T-helper 1 cell treated with Interleukin-12 subunit alpha and Interleukin-12 subunit beta and Interleukin-4 antibody, amounts not matched to agents 30 ng/mL and 1 ng/mL, for 36 hours (primary cell): ENCODE results near the gene PPP2R3C. TPM values are rescaled to one million over a fixed set of nuclear protein-coding genes. Genes with fewer than 3 reads are reported as not detected.
"Not testable (repeated sequence)": the region's sequence is repeated elsewhere in the genome, so short reads cannot be mapped to it uniquely, and the experiment has no call there.

Experiments
- intact Hi-C: fragments of 100-400 bp; cut with micrococcal nuclease; formaldehyde crosslinking; loops from one replicate; pipeline ENCODE4 v1.15.1; 2024
- total RNA-seq: library from RNA; stranded (reverse); gene quantifications from 2 replicates; pipeline ENCODE4 v1.2.3, GENCODE V29; 2022

The PPP2R3C gene
- total RNA-seq, 1 donor from 2014 or later, result 43.1 TPM

- intact Hi-C loops, result not testable (repeated sequence)
Observed at GRCh38 chr14:35065731-35066130, 56.1 kb downstream of the PPP2R3C start.

GRCh38 chr14:35061113-35061791 is 60.5 kb downstream of the PPP2R3C start:
- intact Hi-C loops, result not testable (repeated sequence)

- intact Hi-C loops, result no loop called here
Observed at GRCh38 chr14:35052637-35053036, 69.2 kb downstream of the PPP2R3C start.

GRCh38 chr14:35051796-35052195 is 70.0 kb downstream of the PPP2R3C start:
- intact Hi-C loops, result no loop called here

GRCh38 chr14:35050652-35051051 is 71.1 kb downstream of the PPP2R3C start:
- intact Hi-C loops, result no loop called here

- intact Hi-C loops, result loop anchor here (5.0 kb wide), 1 partner anchor 511 kb away; the partner anchor contains the start of gene EAPP
Observed at GRCh38 chr14:35047976-35048513, 73.7 kb downstream of the PPP2R3C start.

GRCh38 chr14:35046751-35047536 is 74.8 kb downstream of the PPP2R3C start:
- intact Hi-C loops, result loop anchor here (1.0 to 5.0 kb wide), 13 partner anchors 65 to 779 kb away; partner anchors contain the start of genes BRMS1L, CFL2, EAPP and NFKBIA

GRCh38 chr14:35046048-35046750 is 75.6 kb downstream of the PPP2R3C start, which contains the start of gene FAM177A1:
TSS of gene FAM177A1 (plus strand) at chr14:35046272. CDS start at chr14:35046464, 192 bp downstream.
- intact Hi-C loops, result loop anchor here (1.0 to 5.0 kb wide), 13 partner anchors 64 to 780 kb away; partner anchors contain the start of genes BRMS1L, CFL2, EAPP and NFKBIA

GRCh38 chr14:35045798-35046047 is 76.1 kb downstream of the PPP2R3C start:
- intact Hi-C loops, result loop anchor here (1.0 to 5.0 kb wide), 13 partner anchors 63 to 781 kb away; partner anchors contain the start of genes BRMS1L, CFL2, EAPP and NFKBIA

GRCh38 chr14:35044939-35045797 is 76.6 kb downstream of the PPP2R3C start:
- intact Hi-C loops, result loop anchor here (5.0 kb wide), 1 partner anchor 508 kb away; the partner anchor contains the start of gene EAPP

GRCh38 chr14:35043046-35043445 is 78.7 kb downstream of the PPP2R3C start:
- intact Hi-C loops, result no loop called here

GRCh38 chr14:35042632-35043031 is 79.2 kb downstream of the PPP2R3C start:
- intact Hi-C loops, result no loop called here

GRCh38 chr14:35038312-35038711 is 83.5 kb downstream of the PPP2R3C start:
- intact Hi-C loops, result not testable (repeated sequence)

Other genes with a start within 250 kb of the PPP2R3C start
- 55.0 and 58.6 TPM in 2 replicates for gene BAZ1A, start 246.6 kb downstream of the PPP2R3C start, total RNA-seq
- gene SRP54, start 139.0 kb downstream of the PPP2R3C start, total RNA-seq, result 67.0 and 68.4 TPM in 2 replicates
- 45.0 and 48.7 TPM in 2 replicates for gene FAM177A1, start 75.7 kb downstream of the PPP2R3C start, total RNA-seq
- 38.7 and 43.2 TPM in 2 replicates for gene PRORP, start 562 bp upstream of the PPP2R3C start, total RNA-seq
- gene PSMA6, start 170.4 kb upstream of the PPP2R3C start, total RNA-seq, result 297 TPM in 2 replicates